Left renal pelvis (tissue), 4 donors: ENCODE measurements around the gene HIVEP3. TPM values are rescaled to one million over a fixed set of nuclear protein-coding genes. Genes with fewer than 3 reads are reported as not detected.
"Not testable (repeated sequence)": the region's sequence is repeated elsewhere in the genome, so short reads cannot be mapped to it uniquely, and the experiment has no call there.

Experiments
- DNase-seq, 4 donors: peaks; one replicate each; pipeline ENCODE4 v3.0.0-alpha.2; 2013; ENCODE audit warnings: low read depth in 4 of 4, low spot score in 3 of 4
- polyA plus RNA-seq, 4 donors: library from polyadenylated mRNA; unstranded; fragments of 120-200 nt; gene quantifications; one replicate each; pipeline ENCODE4 v1.2.1, GENCODE V29; 2013; ENCODE audit not compliant: insufficient read length in 4 of 4

Gene HIVEP3
- polyA plus RNA-seq, 4 donors, result 3.5 to 7.0 (median 4.2) TPM

- DNase-seq, result no peak
Measured at GRCh38 chr1:41700581-41700980, 218.1 kb downstream of the HIVEP3 start.

- no peak for DNase-seq
Measured at GRCh38 chr1:41699861-41700248, 218.9 kb downstream of the HIVEP3 start.

GRCh38 chr1:41698916-41699860 is 219.5 kb downstream of the HIVEP3 start:
- DNase-seq, result no peak

GRCh38 chr1:41696381-41696780 is 222.3 kb downstream of the HIVEP3 start:
- DNase-seq, result no peak

- DNase-seq, result no peak
Measured at GRCh38 chr1:41695118-41695745, 223.5 kb downstream of the HIVEP3 start.

- not testable (repeated sequence) for DNase-seq
Measured at GRCh38 chr1:41691966-41692365, 226.8 kb downstream of the HIVEP3 start.

GRCh38 chr1:41691424-41691823 is 227.3 kb downstream of the HIVEP3 start:
- DNase-seq, result no peak

GRCh38 chr1:41690331-41690730 is 228.4 kb downstream of the HIVEP3 start:
- no peak for DNase-seq

- DNase-seq, result no peak
Measured at GRCh38 chr1:41689558-41689981, 229.2 kb downstream of the HIVEP3 start.

- DNase-seq, result no peak
Measured at GRCh38 chr1:41689139-41689538, 229.6 kb downstream of the HIVEP3 start.

- DNase-seq, result no peak
Measured at GRCh38 chr1:41687007-41687406, 231.7 kb downstream of the HIVEP3 start.

GRCh38 chr1:41683681-41684500 is 234.8 kb downstream of the HIVEP3 start:
- no peak for DNase-seq

GRCh38 chr1:41682845-41683625 is 235.7 kb downstream of the HIVEP3 start:
- no peak for DNase-seq

GRCh38 chr1:41682149-41682548 is 236.6 kb downstream of the HIVEP3 start:
- DNase-seq, result no peak

- no peak for DNase-seq
Measured at GRCh38 chr1:41681331-41682098, 237.2 kb downstream of the HIVEP3 start.

GRCh38 chr1:41679994-41680393 is 238.7 kb downstream of the HIVEP3 start:
- DNase-seq, result no peak

GRCh38 chr1:41679531-41679930 is 239.2 kb downstream of the HIVEP3 start:
- no peak for DNase-seq

GRCh38 chr1:41678111-41678878 is 240.4 kb downstream of the HIVEP3 start:
- DNase-seq, result no peak

- no peak for DNase-seq
Measured at GRCh38 chr1:41677620-41678019, 241.1 kb downstream of the HIVEP3 start.
